KOPT-K1 (cell line): ENCODE results near the gene MYO1C.

Experiments
- H3K27ac ChIP-seq: fragments of 200-600 bp; sonication (generic); 2 replicates; pipeline ENCODE4 v1.5.1; 2016; ENCODE audit warnings: antibody characterized with exemption, mild to moderate bottlenecking, low read depth, low read length; ENCODE audit not compliant: poor library complexity, severe bottlenecking
- H3K36me3 ChIP-seq: fragments of 200-600 bp; sonication (generic); 2 replicates; pipeline ENCODE4 v1.5.1; 2017; ENCODE audit warnings: antibody characterized with exemption, mild to moderate bottlenecking, low read length, moderate library complexity; ENCODE audit not compliant: insufficient read depth
- H3K9me3 ChIP-seq: fragments of 200-600 bp; sonication (generic); 2 replicates; pipeline ENCODE4 v1.5.1; 2017; ENCODE audit warnings: antibody characterized with exemption, low read length, mild to moderate bottlenecking; ENCODE audit not compliant: insufficient read depth, poor library complexity, severe bottlenecking

The MYO1C gene

DNA sequence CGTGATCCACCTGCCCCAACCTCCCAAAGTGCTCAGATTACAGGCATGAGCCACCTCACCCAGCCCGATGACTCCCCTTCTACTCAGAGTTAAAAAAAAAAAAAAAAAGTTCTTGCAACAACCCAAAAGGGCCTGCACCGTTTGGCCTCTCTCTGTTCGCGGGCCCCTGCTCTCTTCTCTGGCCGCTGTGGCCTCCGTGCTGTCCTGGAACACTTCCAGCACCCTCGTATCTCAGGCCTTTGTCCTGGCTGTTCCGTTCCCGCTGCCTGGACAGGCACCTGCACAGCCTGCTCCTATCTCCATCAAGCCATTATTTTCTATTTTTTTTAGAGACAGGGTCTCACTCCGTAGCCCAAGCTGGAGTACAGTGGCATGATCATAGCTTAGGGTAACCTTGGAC is 10.8 kb downstream of the MYO1C start:
- peaks cover 15% of the 10 kb centered on the region; the same call in 1 of the 2 replicates for H3K36me3 ChIP-seq
- H3K9me3 ChIP-seq, result no peaks in the 10 kb centered on the region
- H3K27ac ChIP-seq, result no peak overlapping the region

DNA sequence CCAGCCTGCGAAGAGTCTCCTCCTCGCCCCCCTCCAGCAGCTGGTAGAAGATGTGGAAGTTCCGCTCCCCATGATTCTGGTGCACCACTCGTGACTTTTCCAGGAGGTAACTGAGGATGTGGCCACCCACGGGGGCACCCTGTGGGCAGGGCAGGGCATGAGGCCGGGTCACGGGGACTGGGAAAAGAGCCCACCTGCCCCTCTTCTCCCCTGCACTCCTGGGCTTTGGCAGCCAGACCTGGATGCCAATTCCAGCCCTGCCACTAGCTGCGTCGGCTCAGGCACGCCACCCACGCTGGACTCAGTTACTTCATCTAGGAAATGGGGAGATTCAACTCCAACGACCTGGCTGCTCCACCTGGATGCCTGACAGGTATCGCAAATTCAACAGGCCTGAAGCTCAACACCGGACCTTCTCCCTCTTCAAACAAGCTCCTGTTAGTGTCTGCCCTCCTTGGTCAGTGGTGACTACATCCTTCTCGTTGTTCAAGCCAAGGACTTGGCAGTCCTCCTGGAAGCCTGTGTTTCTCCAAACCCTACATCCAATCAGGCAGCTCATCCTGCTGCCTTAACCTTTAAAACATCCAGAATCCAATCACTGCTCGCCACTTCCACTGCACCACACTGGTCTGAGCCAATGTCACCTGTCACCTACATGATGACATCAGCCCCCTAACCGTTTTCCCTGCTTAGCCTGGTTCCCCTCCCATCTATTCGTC is 11.6 kb downstream of the MYO1C start:
- no peak overlapping the region for H3K27ac ChIP-seq
- H3K36me3 ChIP-seq, result peaks cover 15% of the 10 kb centered on the region; the same call in 1 of the 2 replicates
- no peaks in the 10 kb centered on the region for H3K9me3 ChIP-seq

DNA sequence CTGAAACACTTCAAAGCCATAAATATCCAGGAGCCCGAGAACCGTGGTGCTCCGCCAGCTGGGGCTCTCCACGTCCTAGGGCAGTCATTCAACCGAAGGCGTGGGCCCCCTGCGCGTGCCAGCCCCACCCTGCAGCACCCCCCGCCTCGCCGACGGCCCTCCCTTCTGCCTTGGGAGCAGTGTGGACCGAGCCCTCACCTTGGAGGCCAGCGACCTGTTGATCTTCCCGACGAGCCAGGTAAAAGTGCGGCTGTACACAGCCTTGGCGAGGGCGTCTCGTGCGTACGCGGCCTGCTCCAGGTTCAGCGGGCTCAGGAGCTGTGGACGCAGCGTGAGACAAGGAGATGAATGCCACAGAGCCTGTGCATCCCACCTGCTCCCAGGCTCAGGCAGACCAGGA is 14.1 kb downstream of the MYO1C start:
- peaks cover 15% of the 10 kb centered on the region for H3K36me3 ChIP-seq
- H3K9me3 ChIP-seq, result no peaks in the 10 kb centered on the region
- no peak overlapping the region for H3K27ac ChIP-seq

DNA sequence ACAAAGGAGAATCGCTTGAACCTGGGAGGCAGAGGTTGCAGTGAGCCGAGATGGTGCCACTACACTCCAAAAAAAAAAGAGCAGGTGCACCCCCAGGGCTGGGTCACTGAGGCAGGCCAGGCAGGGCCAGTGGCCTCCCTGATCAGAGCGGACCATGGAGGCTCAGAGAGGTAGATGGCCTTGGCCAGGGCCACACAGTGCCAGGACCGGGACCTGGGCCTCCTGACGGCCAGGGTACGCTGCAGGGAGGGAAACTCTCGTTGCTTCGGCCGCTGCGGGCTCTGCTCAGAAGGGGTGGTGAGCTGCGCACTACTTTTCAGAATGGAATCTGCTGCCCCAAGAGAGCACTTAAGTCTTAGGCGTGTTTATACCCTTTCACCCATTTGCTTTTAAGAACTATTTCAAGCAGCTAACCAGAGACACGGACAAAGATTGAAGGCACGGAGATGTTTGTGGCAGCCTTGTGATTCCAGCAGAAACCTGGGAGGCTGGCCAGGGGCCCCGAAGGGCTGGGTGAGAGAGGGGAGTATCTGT is 17.1 kb downstream of the MYO1C start:
- Histone ChIP-seq H3K9me3 (no peaks in the 10 kb centered on the region), H3K36me3 (peaks cover 15% of the 10 kb centered on the region), H3K27ac (no peak overlapping the region)

DNA sequence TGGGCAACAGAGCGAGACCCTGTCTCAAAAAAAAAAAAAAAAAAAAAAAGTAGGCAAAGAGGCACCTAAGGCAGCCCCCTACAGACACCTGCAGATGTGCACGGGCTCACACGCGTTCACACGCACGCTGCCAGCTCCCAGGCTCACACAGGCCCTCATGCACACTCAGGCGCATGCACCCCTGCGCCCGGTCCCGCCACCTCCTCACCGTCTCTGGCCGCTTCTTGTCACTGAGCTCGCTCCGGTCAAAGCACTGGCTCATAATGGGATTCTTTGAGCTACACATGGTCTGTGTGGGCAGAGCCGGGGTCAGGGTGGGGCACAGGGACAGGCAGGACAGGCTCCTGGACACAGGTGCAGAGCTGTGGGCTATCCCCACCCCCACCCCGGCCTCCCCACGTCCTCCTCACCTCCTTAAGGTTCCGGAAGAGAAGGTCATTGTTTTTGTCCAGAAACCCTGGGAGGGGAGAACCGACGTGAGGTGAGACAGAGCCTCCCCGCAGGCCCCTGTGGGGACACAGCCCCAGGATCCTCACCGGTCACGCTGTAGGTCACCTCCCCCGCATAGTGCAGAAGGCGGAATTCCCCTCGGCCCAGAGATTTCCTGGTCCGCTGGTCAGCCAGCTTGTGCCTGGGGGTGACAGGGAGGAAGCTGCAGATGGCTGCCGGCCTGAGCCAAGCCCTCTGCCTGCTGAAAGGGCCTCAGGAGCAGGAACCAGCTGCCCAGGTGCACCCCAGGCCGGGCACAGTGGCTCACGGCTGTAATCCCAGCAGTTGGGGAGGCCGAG is 17.9 kb downstream of the MYO1C start:
- H3K9me3 ChIP-seq, result no peaks in the 10 kb centered on the region
- H3K36me3 ChIP-seq, result peaks cover 19% of the 10 kb centered on the region
- H3K27ac ChIP-seq, result no peak overlapping the region

DNA sequence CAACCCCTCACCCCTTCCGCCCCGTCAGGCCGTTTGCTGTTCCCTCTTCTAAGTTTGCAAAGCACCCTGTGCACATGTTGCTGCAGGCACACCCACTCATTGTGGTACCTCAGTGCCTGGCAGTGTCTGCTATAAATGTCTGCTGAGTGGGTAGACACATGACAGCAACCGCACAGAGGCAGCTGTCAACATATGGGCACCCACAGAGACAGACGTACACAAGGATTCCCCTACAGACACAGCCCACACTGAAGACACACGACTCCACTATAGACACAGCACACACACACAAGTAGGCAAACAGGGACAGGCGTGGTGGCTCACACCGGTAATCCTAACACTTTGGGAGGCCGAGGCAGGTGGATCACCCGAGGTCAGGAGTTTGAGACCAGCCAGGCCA is 18.6 kb downstream of the MYO1C start:
- H3K27ac ChIP-seq, result no peak overlapping the region
- H3K36me3 ChIP-seq, result peaks cover 26% of the 10 kb centered on the region
- H3K9me3 ChIP-seq, result peaks cover 3% of the 10 kb centered on the region

DNA sequence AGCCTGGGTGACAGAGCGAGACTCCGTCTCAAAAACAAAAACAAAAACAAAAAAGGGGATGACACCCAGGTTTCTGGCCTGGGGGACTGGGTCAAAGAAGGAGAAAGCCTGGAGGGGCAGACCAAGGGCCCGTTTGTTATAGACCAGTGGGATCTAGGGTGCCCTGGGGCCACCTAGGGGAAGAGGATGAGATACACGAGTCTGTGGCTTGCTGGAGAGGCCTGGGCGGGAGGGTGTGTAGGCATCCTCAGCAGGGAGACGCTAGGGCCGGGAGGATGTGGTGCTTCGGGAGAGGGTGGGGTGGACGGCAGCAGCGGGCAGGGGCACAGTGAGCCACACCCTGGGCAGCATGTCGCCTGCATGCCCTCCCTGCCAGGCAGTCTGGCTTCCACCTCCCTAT is 19.3 kb downstream of the MYO1C start:
- Histone ChIP-seq H3K9me3 (peaks cover 5% of the 10 kb centered on the region), H3K36me3 (peaks cover 27% of the 10 kb centered on the region), H3K27ac (no peak overlapping the region)

DNA sequence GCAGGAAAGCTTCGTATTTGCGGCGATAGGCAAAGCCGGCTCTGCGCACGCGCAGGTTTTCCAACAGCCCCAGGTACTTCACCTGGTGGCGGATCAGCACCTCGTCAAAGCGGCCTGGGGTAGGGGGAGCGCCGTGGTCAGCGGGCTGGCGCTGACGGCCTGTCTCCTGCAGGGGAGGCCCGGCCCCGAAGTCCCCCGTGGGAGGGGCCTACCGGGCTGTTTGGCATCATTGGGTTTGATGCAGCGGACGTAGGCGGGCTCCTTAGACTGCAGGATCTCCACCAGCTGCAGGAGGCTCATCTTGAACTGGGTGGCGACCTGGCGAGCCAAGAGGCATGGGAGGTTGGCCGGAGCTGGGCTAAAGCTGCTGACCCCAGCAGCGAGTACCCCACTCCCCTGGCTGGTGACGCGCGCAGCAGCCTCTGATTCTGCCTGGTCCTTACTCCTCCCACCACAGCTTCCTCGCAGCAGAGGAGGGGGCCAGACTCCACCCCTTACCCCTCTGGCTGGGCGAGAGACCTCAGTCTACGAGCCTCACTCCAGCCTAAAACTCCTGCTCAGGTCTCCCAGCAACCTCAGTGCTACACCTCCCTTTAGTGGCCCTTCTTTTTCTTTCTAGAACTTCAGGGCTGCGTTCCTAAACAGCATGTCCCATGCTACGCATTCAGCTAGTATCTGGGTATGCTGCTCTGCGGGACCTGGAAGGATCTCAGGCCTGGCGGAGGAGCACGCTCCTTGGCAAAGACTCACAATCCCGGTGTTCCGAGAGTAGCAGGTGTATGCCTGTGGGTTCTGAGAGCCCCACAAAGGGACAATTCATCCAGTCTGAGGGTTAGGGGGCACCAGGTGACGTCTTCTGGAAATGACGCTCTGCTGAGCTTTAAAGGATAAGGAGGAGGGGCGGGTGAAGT is 20.3 kb downstream of the MYO1C start:
- peaks cover 5% of the 10 kb centered on the region for H3K9me3 ChIP-seq
- H3K36me3 ChIP-seq, result peaks cover 20% of the 10 kb centered on the region
- no peak overlapping the region for H3K27ac ChIP-seq

DNA sequence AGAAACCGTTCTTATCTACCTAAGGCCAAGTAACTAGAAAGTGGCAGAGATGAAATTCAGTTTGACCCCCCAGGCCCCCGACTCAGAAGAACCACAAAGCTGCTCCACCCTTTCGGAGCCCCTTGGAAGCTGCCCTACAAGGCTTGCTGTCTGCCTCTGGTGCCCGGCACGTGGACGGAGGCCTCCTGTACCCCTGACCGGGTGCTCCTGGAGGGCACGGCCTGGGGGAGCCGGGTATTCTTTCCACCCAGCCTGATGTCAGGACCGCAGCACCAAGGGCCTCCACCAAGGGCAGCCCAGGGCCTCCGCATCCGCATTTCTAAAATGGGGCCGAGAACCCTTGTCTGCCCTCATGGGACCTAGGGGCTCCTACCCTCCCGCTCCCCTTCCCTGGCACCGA is 21.0 kb downstream of the MYO1C start:
- Histone ChIP-seq H3K9me3 (peaks cover 5% of the 10 kb centered on the region), H3K27ac (no peak overlapping the region), H3K36me3 (peaks cover 20% of the 10 kb centered on the region)

DNA sequence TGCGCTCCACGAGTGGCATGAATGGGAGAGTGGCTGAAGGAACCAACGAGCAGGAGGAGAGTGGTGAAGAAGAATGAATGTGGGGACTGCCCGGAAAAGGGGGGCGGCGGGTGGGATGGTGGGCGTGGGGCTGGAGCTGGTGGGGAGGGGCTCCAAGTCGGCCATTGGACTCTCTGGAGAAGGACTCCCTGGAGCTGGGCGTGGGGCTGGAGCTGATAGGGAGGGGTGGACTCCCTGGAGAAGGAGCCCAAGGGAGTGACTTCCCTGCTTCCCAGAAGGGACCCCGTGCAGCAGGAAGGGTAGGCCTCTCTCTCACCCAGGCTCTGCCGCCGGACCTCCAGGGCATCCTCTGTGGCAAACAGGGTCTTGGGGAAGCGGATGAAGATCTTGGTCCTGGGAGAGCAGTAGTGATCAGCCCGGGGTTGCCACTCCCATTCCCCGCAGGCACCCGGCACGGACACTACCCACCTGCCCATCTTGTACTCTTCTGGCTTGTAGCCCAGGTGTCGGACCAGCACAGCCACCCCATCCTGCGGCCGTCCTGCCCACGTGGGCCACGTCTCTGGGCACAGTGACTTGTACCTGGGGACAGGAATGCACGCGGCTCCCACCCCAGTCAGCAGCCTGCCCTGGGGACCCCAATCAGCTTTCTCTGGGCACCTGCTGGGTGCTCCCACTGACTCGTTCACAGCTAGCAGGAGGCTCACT is 21.6 kb downstream of the MYO1C start:
- Histone ChIP-seq H3K36me3 (peaks cover 20% of the 10 kb centered on the region), H3K27ac (no peak overlapping the region), H3K9me3 (peaks cover 5% of the 10 kb centered on the region)

DNA sequence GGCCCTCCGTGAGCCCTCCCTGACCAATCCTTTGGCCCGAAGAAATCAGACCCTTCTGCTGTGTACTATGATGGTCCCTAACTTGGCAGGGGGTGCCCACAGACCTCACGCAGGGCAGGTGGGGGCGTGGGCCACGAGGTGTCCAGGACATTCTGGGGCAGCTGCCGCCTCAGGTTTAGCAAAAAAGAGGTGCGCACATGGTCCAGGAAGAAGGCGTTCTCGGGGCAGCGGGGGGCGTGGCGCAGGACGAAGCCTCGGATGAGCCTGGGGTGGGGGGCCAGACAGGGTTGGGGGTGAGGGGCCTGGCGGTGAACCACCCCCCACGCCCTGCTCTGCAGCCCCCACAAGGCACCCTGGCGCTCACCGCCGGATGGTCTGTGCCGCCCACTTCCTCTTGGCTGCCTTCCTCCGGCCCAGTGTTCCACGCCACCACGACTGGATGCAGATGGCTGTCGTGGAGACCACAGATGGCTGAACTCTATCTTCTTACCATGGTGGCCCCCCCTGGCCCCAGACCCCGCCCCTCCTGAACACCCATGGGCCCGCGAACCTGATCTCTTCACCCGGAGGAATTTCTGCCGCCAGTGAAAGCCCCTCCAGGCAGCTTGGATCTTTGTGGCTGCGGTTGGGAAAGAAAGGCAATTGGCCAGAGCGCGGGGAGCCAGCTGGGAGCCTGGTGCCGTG is 22.3 kb downstream of the MYO1C start:
- Histone ChIP-seq H3K9me3 (peaks cover 5% of the 10 kb centered on the region), H3K36me3 (peaks cover 20% of the 10 kb centered on the region; the same call in 1 of the 2 replicates)

DNA sequence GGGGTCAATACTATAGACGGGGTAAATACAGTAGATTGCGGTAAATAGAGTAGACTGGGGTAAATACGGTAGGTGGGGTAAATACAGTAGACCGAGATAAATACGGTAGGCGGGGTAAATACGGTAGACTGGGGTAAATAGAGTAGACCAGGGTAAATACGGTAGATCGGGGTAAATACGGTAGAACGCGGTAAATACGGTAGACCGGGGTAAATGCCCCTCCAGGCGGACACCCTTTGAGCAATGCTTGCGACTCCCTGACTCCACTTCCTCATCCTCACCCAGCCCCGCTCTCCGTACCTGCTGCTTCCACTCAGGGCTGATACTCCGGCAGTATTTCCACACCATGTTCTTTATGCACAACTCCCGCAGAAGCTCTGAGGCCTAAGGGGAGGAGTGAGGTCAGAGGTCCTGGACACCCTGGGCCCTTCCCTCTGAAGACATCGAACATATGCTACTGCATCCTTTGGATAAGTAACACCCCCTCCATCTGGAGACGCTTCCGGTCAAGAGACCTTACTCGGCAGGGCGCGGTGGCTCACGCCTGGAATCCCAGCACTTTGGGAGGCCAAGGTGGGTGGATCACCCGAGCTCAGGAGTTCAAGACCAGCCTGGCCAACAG is 23.1 kb downstream of the MYO1C start:
- Histone ChIP-seq H3K36me3 (peaks cover 20% of the 10 kb centered on the region; the same call in 1 of the 2 replicates), H3K27ac (no peak overlapping the region), H3K9me3 (peaks cover 5% of the 10 kb centered on the region)

More for the DNA sequence above, 22.3 kb downstream of the MYO1C start:
- no peak overlapping the region for H3K27ac ChIP-seq

DNA sequence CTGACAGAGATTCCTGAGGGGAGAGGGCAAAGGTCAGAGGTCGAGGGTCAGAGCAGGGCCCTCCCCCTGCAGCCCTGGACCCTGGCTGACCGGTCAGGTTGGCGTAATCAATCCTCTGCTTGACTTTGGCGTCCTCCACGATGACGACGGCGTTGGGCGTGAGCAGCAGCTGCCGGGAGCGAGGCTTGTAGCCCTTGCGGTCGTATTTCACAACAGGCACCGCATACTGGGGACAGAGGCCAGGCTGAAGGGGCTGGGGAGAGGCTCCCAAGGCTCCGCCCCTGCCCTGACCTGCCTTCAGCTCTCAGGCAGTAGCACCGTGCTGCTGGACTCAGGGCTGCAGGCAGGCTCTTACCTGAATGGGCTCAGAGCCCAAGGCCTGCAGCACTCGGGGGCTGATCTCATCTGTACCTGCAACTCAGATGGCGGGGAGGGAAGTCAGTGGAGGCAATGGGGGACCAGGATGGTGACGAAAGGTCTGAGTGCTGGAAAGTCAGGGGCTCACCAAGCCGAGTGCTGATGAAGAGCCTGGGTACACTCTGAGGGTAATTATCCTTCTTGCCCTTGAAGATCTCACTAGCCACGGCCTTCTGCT is 24.5 kb downstream of the MYO1C start:
- H3K36me3 ChIP-seq, result peaks cover 20% of the 10 kb centered on the region; the same call in 1 of the 2 replicates
- no peak overlapping the region for H3K27ac ChIP-seq
- peaks cover 5% of the 10 kb centered on the region for H3K9me3 ChIP-seq
